ENCODE measurements around the gene POR. TPM values are rescaled to one million over a fixed set of nuclear protein-coding genes. Genes with fewer than 3 reads are reported as not detected.
A peak's percentile ranks its signal among the peaks of the same experiment; 100 is the strongest.

The POR gene
- total and polyA plus RNA-seq, 4 donors: 116 to 973 (median 474) TPM

- Histone ChIP-seq H3K27me3 (ENCODE audit: control insufficient read depth in 4 of 4, insufficient read depth in 4 of 4, low read length in 3 of 4) (no peaks in the 10 kb centered on the region), H3K27ac (ENCODE audit: low read depth in 1 of 2, low read length in 2 of 2) (no peak overlapping the region), H3K9me3 (ENCODE audit: control insufficient read depth in 4 of 4, low read length in 3 of 4) (no peaks in the 10 kb centered on the region), H3K36me3 (ENCODE audit: control insufficient read depth in 4 of 4, insufficient read depth in 3 of 4, low read depth in 1 of 4, low read length in 3 of 4) (peaks cover 48 to 74% (median 52%) of the 10 kb centered on the region in 4 donors), H3K4me3 (ENCODE audit: low read depth in 1 of 3, low read length in 3 of 3) (no peak overlapping the region), H3K4me1 (ENCODE audit: control insufficient read depth in 4 of 4, insufficient read depth in 4 of 4, low read length in 3 of 4) (peaks cover 5 to 47% (median 21%) of the 10 kb centered on the region in 4 donors), H3K9ac (ENCODE audit: low read depth in 1 of 2, low read length in 2 of 2) (no peak overlapping the region)
- TF ChIP-seq HNF4G (IDR thresholded peaks at IDR 0.05) (no peak), JUND (IDR thresholded peaks at IDR 0.05) (no peak), YY1 (IDR thresholded peaks at IDR 0.05) (no peak), FOXA1 (IDR thresholded peaks at IDR 0.05) (no peak), RAD21 (IDR thresholded peaks at IDR 0.05) (no peak)
- no peak for DNase-seq (ENCODE audit: low spot score)
- WGBS: 85% methylated on average over 12 of the region's 12 CpGs
Measured at GRCh38 chr7:75981203-75981452, 66.2 kb downstream of the POR start.

GRCh38 chr7:75981453-75982305 lies 66.7 kb downstream of the POR start:
- Histone ChIP-seq H3K27ac (ENCODE audit: low read depth in 1 of 2, low read length in 2 of 2) (peak overlapping the region in 1 of 2 donors; percentile 5), H3K36me3 (ENCODE audit: control insufficient read depth in 4 of 4, insufficient read depth in 3 of 4, low read depth in 1 of 4, low read length in 3 of 4) (peaks cover 50 to 80% (median 55%) of the 10 kb centered on the region in 4 donors), H3K9ac (ENCODE audit: low read depth in 1 of 2, low read length in 2 of 2) (no peak overlapping the region), H3K4me1 (ENCODE audit: control insufficient read depth in 4 of 4, insufficient read depth in 4 of 4, low read length in 3 of 4) (peaks cover 5 to 50% (median 24%) of the 10 kb centered on the region in 4 donors), H3K27me3 (ENCODE audit: control insufficient read depth in 4 of 4, insufficient read depth in 4 of 4, low read length in 3 of 4) (no peaks in the 10 kb centered on the region), H3K9me3 (ENCODE audit: control insufficient read depth in 4 of 4, low read length in 3 of 4) (no peaks in the 10 kb centered on the region), H3K4me3 (ENCODE audit: low read depth in 1 of 3, low read length in 3 of 3) (no peak overlapping the region)
- no peak for DNase-seq (ENCODE audit: low spot score)
- WGBS: 88% methylated on average over 38 of the region's 38 CpGs
- TF ChIP-seq MAX (IDR thresholded peaks at IDR 0.05) (no peak), JUND (IDR thresholded peaks at IDR 0.05) (no peak), NR2F2 (IDR thresholded peaks at IDR 0.05) (no peak), TAF1 (conservative IDR thresholded peaks at IDR 0.05) (no peak)

GRCh38 chr7:75982306-75983064 lies 67.5 kb downstream of the POR start:
- H3K4me1 ChIP-seq (ENCODE audit: control insufficient read depth in 4 of 4, insufficient read depth in 4 of 4, low read length in 3 of 4): peaks cover 5 to 50% (median 24%) of the 10 kb centered on the region in 4 donors
- DNase-seq (ENCODE audit: low spot score): no peak
- H3K36me3 ChIP-seq (ENCODE audit: control insufficient read depth in 4 of 4, insufficient read depth in 3 of 4, low read depth in 1 of 4, low read length in 3 of 4): peaks cover 50 to 83% (median 55%) of the 10 kb centered on the region in 4 donors
- WGBS: 79% methylated on average over 22 of the region's 22 CpGs
- no peak for TF ChIP-seq RAD21 (IDR thresholded peaks at IDR 0.05)
- no peak for TF ChIP-seq RXRA (IDR thresholded peaks at IDR 0.05)
- no peak for TF ChIP-seq MAX (IDR thresholded peaks at IDR 0.05)
- TF ChIP-seq JUND (IDR thresholded peaks at IDR 0.05): no peak
- no peaks in the 10 kb centered on the region for H3K9me3 ChIP-seq (ENCODE audit: control insufficient read depth in 4 of 4, low read length in 3 of 4)
- H3K9ac ChIP-seq (ENCODE audit: low read depth in 1 of 2, low read length in 2 of 2): no peak overlapping the region
- peak overlapping the region in 1 of 2 donors; percentile 5 for H3K27ac ChIP-seq (ENCODE audit: low read depth in 1 of 2, low read length in 2 of 2)
- no peaks in the 10 kb centered on the region for H3K27me3 ChIP-seq (ENCODE audit: control insufficient read depth in 4 of 4, insufficient read depth in 4 of 4, low read length in 3 of 4)
- no peak overlapping the region for H3K4me3 ChIP-seq (ENCODE audit: low read depth in 1 of 3, low read length in 3 of 3)

- Histone ChIP-seq H3K27me3 (ENCODE audit: control insufficient read depth in 4 of 4, insufficient read depth in 4 of 4, low read length in 3 of 4) (no peaks in the 10 kb centered on the region), H3K36me3 (ENCODE audit: control insufficient read depth in 4 of 4, insufficient read depth in 3 of 4, low read depth in 1 of 4, low read length in 3 of 4) (peaks cover 42 to 79% (median 52%) of the 10 kb centered on the region in 4 donors), H3K27ac (ENCODE audit: low read depth in 1 of 2, low read length in 2 of 2) (no peak overlapping the region), H3K9ac (ENCODE audit: low read depth in 1 of 2, low read length in 2 of 2) (no peak overlapping the region), H3K9me3 (ENCODE audit: control insufficient read depth in 4 of 4, low read length in 3 of 4) (no peaks in the 10 kb centered on the region), H3K4me3 (ENCODE audit: low read depth in 1 of 3, low read length in 3 of 3) (no peak overlapping the region), H3K4me1 (ENCODE audit: control insufficient read depth in 4 of 4, insufficient read depth in 4 of 4, low read length in 3 of 4) (peaks cover 5 to 44% (median 21%) of the 10 kb centered on the region in 4 donors)
- no peak for TF ChIP-seq HNF4A (conservative IDR thresholded peaks at IDR 0.05)
- no peak for TF ChIP-seq NR2F2 (IDR thresholded peaks at IDR 0.05)
- no peak for TF ChIP-seq MAX (IDR thresholded peaks at IDR 0.05)
- no peak for TF ChIP-seq REST (IDR thresholded peaks at IDR 0.05)
- TF ChIP-seq SP1 (IDR thresholded peaks at IDR 0.05): no peak
- TF ChIP-seq JUND (IDR thresholded peaks at IDR 0.05): no peak
- no peak for TF ChIP-seq YY1 (IDR thresholded peaks at IDR 0.05)
- TF ChIP-seq RXRA (IDR thresholded peaks at IDR 0.05): no peak
- no peak for TF ChIP-seq ATF3 (IDR thresholded peaks at IDR 0.05)
- no peak for TF ChIP-seq FOXA1 (IDR thresholded peaks at IDR 0.05)
- TF ChIP-seq TAF1 (conservative IDR thresholded peaks at IDR 0.05): no peak
- TF ChIP-seq FOXA2 (IDR thresholded peaks at IDR 0.05): no peak
- 89% methylated on average over 26 of the region's 26 CpGs for WGBS
- no peak for DNase-seq (ENCODE audit: low spot score)
Measured at GRCh38 chr7:75983471-75984129, 68.6 kb downstream of the POR start.

Measured in liver (tissue), 9 donors.